DMS 273 treated with DMSO at 0.1 percent for 48 hours (cell line): ENCODE measurements around the gene NCF4.

Source experiments
- DNase-seq: peaks from one replicate; lab custom pipeline; 2025; lab: John Stamatoyannopoulos, UW

Gene NCF4

GRCh38 chr22:36894266-36894665 lies 33.5 kb downstream of the NCF4 start:
- no peak for DNase-seq

- DNase-seq, result no peak
Measured at GRCh38 chr22:36897611-36898010, 36.8 kb downstream of the NCF4 start.

- DNase-seq, result no peak
Measured at GRCh38 chr22:36898690-36899089, 37.9 kb downstream of the NCF4 start.

- no peak for DNase-seq
Measured at GRCh38 chr22:36899498-36899897, 38.7 kb downstream of the NCF4 start.

- DNase-seq, result no peak
Measured at GRCh38 chr22:36900225-36900624, 39.4 kb downstream of the NCF4 start.

GRCh38 chr22:36900880-36901279 lies 40.1 kb downstream of the NCF4 start:
- no peak for DNase-seq

GRCh38 chr22:36901411-36902142 lies 40.8 kb downstream of the NCF4 start:
- DNase-seq, result no peak

- DNase-seq, result no peak
Measured at GRCh38 chr22:36902143-36902926, 41.5 kb downstream of the NCF4 start.

GRCh38 chr22:36904260-36904880 lies 43.6 kb downstream of the NCF4 start:
- DNase-seq, result no peak

GRCh38 chr22:36907253-36908195 lies 46.7 kb downstream of the NCF4 start:
- DNase-seq, result no peak

GRCh38 chr22:36910461-36910860 lies 49.7 kb downstream of the NCF4 start:
- no peak for DNase-seq

GRCh38 chr22:36911887-36912661 lies 51.3 kb downstream of the NCF4 start:
- DNase-seq, result no peak

GRCh38 chr22:36912694-36913426 lies 52.1 kb downstream of the NCF4 start:
- DNase-seq, result no peak

- no peak for DNase-seq
Measured at GRCh38 chr22:36913427-36914389, 52.9 kb downstream of the NCF4 start, which contains the start of gene CSF2RB. Gene CSF2RB, plus strand, starts transcription at chr22:36913628. Its CDS starts 8,580 bp downstream, at chr22:36922208.

GRCh38 chr22:36914390-36914752 lies 53.6 kb downstream of the NCF4 start:
- no peak for DNase-seq

GRCh38 chr22:36916034-36916433 lies 55.2 kb downstream of the NCF4 start:
- DNase-seq, result no peak

GRCh38 chr22:36918586-36919284 lies 57.9 kb downstream of the NCF4 start:
- no peak for DNase-seq

GRCh38 chr22:36921309-36922104 lies 60.7 kb downstream of the NCF4 start:
- no peak for DNase-seq
